ENCODE data around the gene ABCA7. TPM values are rescaled to one million over a fixed set of nuclear protein-coding genes. Genes with fewer than 3 reads are reported as not detected.

The ABCA7 gene
- total RNA-seq, 1 experiment from 2014 or later: 40.3 TPM

DNA sequence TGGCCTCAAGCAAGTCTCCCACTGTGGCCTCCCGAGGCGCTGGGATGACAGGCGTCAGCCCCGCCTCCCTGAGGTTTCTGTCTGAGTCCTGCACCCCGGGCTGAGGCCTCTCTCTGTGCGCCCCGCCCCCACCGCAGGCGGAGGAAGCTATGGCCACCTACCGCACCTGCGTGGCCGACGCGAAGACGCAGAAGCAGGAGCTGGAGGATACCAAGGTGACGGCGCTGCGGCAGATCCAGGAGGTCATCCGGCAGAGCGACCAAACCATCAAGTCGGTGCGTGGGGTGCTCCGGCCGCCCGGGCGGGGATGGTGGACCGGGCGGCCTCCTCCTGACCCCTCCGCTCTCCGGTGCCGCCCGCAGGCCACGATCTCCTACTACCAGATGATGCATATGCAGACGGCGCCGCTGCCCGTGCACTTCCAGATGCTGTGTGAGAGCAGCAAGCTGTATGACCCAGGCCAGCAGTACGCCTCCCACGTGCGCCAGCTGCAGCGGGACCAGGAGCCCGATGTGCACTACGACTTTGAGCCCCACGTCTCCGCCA lies 39.7 kb downstream of the ABCA7 start:
- TF ChIP-seq TEAD1 (CRISPR knock-in tag; IDR thresholded peaks at IDR 0.05) (no peak), FOXP4 (CRISPR knock-in tag; IDR thresholded peaks at IDR 0.05) (no peak), ZNF121 (CRISPR knock-in tag; IDR thresholded peaks at IDR 0.05) (0 out of 2 replicates have a peak, but pooled peaks have one; percentile 3), ATF1 (CRISPR knock-in tag; IDR thresholded peaks at IDR 0.05) (no peak), CBFB (CRISPR knock-in tag; IDR thresholded peaks at IDR 0.05; ENCODE audit: low read depth) (no peak), FOXJ3 (CRISPR knock-in tag; IDR thresholded peaks at IDR 0.05; ENCODE audit: borderline replicate concordance) (no peak)
- TF ChIP-seq, protein P1, sequence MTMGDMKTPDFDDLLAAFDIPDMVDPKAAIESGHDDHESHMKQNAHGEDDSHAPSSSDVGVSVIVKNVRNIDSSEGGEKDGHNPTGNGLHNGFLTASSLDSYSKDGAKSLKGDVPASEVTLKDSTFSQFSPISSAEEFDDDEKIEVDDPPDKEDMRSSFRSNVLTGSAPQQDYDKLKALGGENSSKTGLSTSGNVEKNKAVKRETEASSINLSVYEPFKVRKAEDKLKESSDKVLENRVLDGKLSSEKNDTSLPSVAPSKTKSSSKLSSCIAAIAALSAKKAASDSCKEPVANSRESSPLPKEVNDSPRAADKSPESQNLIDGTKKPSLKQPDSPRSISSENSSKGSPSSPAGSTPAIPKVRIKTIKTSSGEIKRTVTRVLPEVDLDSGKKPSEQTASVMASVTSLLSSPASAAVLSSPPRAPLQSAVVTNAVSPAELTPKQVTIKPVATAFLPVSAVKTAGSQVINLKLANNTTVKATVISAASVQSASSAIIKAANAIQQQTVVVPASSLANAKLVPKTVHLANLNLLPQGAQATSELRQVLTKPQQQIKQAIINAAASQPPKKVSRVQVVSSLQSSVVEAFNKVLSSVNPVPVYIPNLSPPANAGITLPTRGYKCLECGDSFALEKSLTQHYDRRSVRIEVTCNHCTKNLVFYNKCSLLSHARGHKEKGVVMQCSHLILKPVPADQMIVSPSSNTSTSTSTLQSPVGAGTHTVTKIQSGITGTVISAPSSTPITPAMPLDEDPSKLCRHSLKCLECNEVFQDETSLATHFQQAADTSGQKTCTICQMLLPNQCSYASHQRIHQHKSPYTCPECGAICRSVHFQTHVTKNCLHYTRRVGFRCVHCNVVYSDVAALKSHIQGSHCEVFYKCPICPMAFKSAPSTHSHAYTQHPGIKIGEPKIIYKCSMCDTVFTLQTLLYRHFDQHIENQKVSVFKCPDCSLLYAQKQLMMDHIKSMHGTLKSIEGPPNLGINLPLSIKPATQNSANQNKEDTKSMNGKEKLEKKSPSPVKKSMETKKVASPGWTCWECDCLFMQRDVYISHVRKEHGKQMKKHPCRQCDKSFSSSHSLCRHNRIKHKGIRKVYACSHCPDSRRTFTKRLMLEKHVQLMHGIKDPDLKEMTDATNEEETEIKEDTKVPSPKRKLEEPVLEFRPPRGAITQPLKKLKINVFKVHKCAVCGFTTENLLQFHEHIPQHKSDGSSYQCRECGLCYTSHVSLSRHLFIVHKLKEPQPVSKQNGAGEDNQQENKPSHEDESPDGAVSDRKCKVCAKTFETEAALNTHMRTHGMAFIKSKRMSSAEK (CRISPR knock-in tag; IDR thresholded peaks at IDR 0.05; ENCODE audit: borderline replicate concordance): no peak
- Mint-ChIP-seq H3K36me3 (peaks cover 11% of the 10 kb centered on the region), H3K4me1 (no peaks in the 10 kb centered on the region; the same call in 1 of the 2 replicates), H3K27ac (no peak overlapping the region), H3K27me3 (ENCODE audit: low read depth) (no peaks in the 10 kb centered on the region), H3K4me3 (no peak overlapping the region), H3K9me3 (no peaks in the 10 kb centered on the region)
- ATAC-seq: no peak
- ChIA-PET CTCF (interaction anchor here (0.7 to 4.8 kb wide), 7 partner anchors 9 to 187 kb away, joined by 3 to 109 read pairs (median 7); partner anchors contain the start of gene ARHGAP45), POLR2A (no interaction called here)
- DNase-seq (ENCODE audit: low spot score): no peak

- POLR2A ChIA-PET: interaction anchor here (1.0 to 2.4 kb wide), 4 partner anchors 10 to 180 kb away, joined by 4 to 22 read pairs (median 10); partner anchors contain the start of gene CNN2
- no peak for ATAC-seq
- H3K36me3 Mint-ChIP-seq: peaks cover 16% of the 10 kb centered on the region
- TF ChIP-seq NR1H2 (CRISPR knock-in tag; IDR thresholded peaks at IDR 0.05) (no peak), ATF1 (CRISPR knock-in tag; IDR thresholded peaks at IDR 0.05) (no peak), ZNF396 (CRISPR knock-in tag; IDR thresholded peaks at IDR 0.05; ENCODE audit: borderline replicate concordance) (no peak), MAX (CRISPR knock-in tag; IDR thresholded peaks at IDR 0.05) (no peak), GABPB1 (CRISPR knock-in tag; IDR thresholded peaks at IDR 0.05) (no peak), NFATC4 (CRISPR knock-in tag; IDR thresholded peaks at IDR 0.05) (no peak), GTF2I (CRISPR knock-in tag; conservative IDR thresholded peaks at IDR 0.05) (no peak), CBFB (CRISPR knock-in tag; IDR thresholded peaks at IDR 0.05; ENCODE audit: low read depth) (no peak), SP1 (CRISPR knock-in tag; conservative IDR thresholded peaks at IDR 0.05) (no peak), IRF1 (CRISPR knock-in tag; IDR thresholded peaks at IDR 0.05) (no peak)
- TF ChIP-seq, protein P2, sequence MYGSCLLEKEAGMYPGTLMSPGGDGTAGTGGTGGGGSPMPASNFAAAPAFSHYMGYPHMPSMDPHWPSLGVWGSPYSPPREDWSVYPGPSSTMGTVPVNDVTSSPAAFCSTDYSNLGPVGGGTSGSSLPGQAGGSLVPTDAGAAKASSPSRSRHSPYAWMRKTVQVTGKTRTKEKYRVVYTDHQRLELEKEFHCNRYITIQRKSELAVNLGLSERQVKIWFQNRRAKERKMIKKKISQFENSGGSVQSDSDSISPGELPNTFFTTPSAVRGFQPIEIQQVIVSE (CRISPR knock-in tag; IDR thresholded peaks at IDR 0.05; ENCODE audit: borderline replicate concordance): no peak
- TF ChIP-seq, protein P3, sequence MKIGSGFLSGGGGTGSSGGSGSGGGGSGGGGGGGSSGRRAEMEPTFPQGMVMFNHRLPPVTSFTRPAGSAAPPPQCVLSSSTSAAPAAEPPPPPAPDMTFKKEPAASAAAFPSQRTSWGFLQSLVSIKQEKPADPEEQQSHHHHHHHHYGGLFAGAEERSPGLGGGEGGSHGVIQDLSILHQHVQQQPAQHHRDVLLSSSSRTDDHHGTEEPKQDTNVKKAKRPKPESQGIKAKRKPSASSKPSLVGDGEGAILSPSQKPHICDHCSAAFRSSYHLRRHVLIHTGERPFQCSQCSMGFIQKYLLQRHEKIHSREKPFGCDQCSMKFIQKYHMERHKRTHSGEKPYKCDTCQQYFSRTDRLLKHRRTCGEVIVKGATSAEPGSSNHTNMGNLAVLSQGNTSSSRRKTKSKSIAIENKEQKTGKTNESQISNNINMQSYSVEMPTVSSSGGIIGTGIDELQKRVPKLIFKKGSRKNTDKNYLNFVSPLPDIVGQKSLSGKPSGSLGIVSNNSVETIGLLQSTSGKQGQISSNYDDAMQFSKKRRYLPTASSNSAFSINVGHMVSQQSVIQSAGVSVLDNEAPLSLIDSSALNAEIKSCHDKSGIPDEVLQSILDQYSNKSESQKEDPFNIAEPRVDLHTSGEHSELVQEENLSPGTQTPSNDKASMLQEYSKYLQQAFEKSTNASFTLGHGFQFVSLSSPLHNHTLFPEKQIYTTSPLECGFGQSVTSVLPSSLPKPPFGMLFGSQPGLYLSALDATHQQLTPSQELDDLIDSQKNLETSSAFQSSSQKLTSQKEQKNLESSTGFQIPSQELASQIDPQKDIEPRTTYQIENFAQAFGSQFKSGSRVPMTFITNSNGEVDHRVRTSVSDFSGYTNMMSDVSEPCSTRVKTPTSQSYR (CRISPR knock-in tag; IDR thresholded peaks at IDR 0.05): no peak
- TF ChIP-seq, protein P4, sequence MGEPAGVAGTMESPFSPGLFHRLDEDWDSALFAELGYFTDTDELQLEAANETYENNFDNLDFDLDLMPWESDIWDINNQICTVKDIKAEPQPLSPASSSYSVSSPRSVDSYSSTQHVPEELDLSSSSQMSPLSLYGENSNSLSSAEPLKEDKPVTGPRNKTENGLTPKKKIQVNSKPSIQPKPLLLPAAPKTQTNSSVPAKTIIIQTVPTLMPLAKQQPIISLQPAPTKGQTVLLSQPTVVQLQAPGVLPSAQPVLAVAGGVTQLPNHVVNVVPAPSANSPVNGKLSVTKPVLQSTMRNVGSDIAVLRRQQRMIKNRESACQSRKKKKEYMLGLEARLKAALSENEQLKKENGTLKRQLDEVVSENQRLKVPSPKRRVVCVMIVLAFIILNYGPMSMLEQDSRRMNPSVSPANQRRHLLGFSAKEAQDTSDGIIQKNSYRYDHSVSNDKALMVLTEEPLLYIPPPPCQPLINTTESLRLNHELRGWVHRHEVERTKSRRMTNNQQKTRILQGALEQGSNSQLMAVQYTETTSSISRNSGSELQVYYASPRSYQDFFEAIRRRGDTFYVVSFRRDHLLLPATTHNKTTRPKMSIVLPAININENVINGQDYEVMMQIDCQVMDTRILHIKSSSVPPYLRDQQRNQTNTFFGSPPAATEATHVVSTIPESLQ (CRISPR knock-in tag; IDR thresholded peaks at IDR 0.05): no peak
These were observed 40.7 kb downstream of the ABCA7 start for GRCh38 chr19:1080360-1081161.

More at GRCh38 chr19:1080360-1081161, 40.7 kb downstream of the ABCA7 start:
- DNase-seq (ENCODE audit: low spot score): no peak
- CTCF ChIA-PET: interaction anchor here (0.5 to 4.8 kb wide), 9 partner anchors 9 to 186 kb away, joined by 3 to 109 read pairs (median 11); partner anchors contain the start of genes ABCA7 and ARHGAP45
- H3K4me3 Mint-ChIP-seq: no peak overlapping the region
- H3K27ac Mint-ChIP-seq: no peak overlapping the region
- no peaks in the 10 kb centered on the region; the same call in 1 of the 2 replicates for H3K4me1 Mint-ChIP-seq
- H3K9me3 Mint-ChIP-seq: no peaks in the 10 kb centered on the region
- H3K27me3 Mint-ChIP-seq (ENCODE audit: low read depth): no peaks in the 10 kb centered on the region
